ENCODE data around the gene CES2.
"Not testable (repeated sequence)": the region's sequence is repeated elsewhere in the genome, so short reads cannot be mapped to it uniquely, and the experiment has no call there.

The CES2 gene

DNA sequence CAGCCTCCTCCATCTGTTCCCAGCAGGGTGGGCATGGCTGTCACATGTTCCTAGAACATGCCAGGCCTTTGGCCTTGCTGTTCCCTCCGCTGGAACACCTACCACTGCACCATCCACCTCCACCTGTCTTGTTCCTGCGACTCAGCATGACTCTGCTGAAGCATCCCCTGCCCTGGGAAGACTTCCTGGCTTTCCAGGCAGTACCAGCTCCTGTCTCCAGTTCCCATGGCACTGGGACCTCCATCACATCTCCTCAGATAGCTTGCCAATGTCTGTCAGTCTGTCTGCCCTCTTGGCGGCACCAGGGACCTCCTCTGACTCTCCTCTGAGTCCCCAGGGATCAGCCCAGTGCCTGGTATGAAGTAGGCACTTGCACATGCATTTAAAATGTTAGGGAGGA is 39.3 kb upstream of the CES2 start:
- no peak overlapping the region for H3K4me2 ChIP-seq (ENCODE audit: low read length)
- no peak overlapping the region for H3K4me3 ChIP-seq (ENCODE audit: low read length)
- H3K79me2 ChIP-seq (ENCODE audit: low read length): no peaks in the 10 kb centered on the region
- no peaks in the 10 kb centered on the region for H4K20me1 ChIP-seq (ENCODE audit: insufficient read depth, low read length)
- TF ChIP-seq EZH2phosphoT487 (IDR thresholded peaks at IDR 0.05; ENCODE audit: low read depth): no peak
- TF ChIP-seq, protein P1, sequence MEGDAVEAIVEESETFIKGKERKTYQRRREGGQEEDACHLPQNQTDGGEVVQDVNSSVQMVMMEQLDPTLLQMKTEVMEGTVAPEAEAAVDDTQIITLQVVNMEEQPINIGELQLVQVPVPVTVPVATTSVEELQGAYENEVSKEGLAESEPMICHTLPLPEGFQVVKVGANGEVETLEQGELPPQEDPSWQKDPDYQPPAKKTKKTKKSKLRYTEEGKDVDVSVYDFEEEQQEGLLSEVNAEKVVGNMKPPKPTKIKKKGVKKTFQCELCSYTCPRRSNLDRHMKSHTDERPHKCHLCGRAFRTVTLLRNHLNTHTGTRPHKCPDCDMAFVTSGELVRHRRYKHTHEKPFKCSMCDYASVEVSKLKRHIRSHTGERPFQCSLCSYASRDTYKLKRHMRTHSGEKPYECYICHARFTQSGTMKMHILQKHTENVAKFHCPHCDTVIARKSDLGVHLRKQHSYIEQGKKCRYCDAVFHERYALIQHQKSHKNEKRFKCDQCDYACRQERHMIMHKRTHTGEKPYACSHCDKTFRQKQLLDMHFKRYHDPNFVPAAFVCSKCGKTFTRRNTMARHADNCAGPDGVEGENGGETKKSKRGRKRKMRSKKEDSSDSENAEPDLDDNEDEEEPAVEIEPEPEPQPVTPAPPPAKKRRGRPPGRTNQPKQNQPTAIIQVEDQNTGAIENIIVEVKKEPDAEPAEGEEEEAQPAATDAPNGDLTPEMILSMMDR (IDR thresholded peaks at IDR 0.05; ENCODE audit: low read depth, low read length): no peak
- H3K27me3 ChIP-seq (ENCODE audit: low read depth, low read length): no peaks in the 10 kb centered on the region
- no peaks in the 10 kb centered on the region for H3K36me3 ChIP-seq (replicated peaks; ENCODE audit: low read depth, low read length)
- H3K27ac ChIP-seq (ENCODE audit: low read length): no peak overlapping the region
- no peak overlapping the region for H2AFZ ChIP-seq (ENCODE audit: low read depth, low read length)
- H3K9me3 ChIP-seq (ENCODE audit: insufficient read depth, low read length): no peaks in the 10 kb centered on the region
- H3K9ac ChIP-seq (ENCODE audit: low read length): no peak overlapping the region
- H3K4me1 ChIP-seq (ENCODE audit: low read length): no peaks in the 10 kb centered on the region

DNA sequence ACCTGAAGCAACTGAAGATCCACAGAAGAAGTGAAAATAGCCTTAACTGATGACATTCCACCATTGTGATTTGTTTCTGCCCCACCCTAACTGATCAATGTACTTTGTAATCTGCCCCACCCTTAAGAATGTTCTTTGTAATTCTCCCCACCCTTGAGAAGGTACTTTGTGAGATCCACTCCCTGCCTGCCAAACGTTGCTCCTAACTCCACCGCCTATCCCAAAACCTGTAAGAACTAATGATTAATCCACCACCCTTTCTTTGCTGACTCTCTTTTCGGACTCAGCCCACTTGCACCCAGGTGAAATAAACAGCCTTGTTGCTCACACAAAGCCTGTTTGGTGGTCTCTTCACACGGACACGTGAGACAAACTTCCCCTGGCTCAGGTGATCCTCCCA is 38.6 kb upstream of the CES2 start:
- not testable (repeated sequence) for H2AFZ ChIP-seq (ENCODE audit: low read depth, low read length); H3K9me3 ChIP-seq (ENCODE audit: insufficient read depth, low read length); H3K27me3 ChIP-seq (ENCODE audit: low read depth, low read length); H3K4me3 ChIP-seq (ENCODE audit: low read length); H3K36me3 ChIP-seq (replicated peaks; ENCODE audit: low read depth, low read length); H3K4me2 ChIP-seq (ENCODE audit: low read length); H3K79me2 ChIP-seq (ENCODE audit: low read length); H4K20me1 ChIP-seq (ENCODE audit: insufficient read depth, low read length); H3K27ac ChIP-seq (ENCODE audit: low read length); H3K9ac ChIP-seq (ENCODE audit: low read length); H3K4me1 ChIP-seq (ENCODE audit: low read length)

GRCh38 chr16:66898207-66898606 is 37.1 kb upstream of the CES2 start:
- no peak overlapping the region for H3K27ac ChIP-seq (ENCODE audit: low read length)
- H3K4me3 ChIP-seq (ENCODE audit: low read length): no peak overlapping the region
- no peaks in the 10 kb centered on the region for H3K79me2 ChIP-seq (ENCODE audit: low read length)
- no peaks in the 10 kb centered on the region for H3K36me3 ChIP-seq (replicated peaks; ENCODE audit: low read depth, low read length)
- H3K4me2 ChIP-seq (ENCODE audit: low read length): no peak overlapping the region
- H3K27me3 ChIP-seq (ENCODE audit: low read depth, low read length): no peaks in the 10 kb centered on the region
- H3K9ac ChIP-seq (ENCODE audit: low read length): no peak overlapping the region
- TF ChIP-seq EZH2phosphoT487 (IDR thresholded peaks at IDR 0.05; ENCODE audit: low read depth): no peak
- TF ChIP-seq, protein P1 (IDR thresholded peaks at IDR 0.05; ENCODE audit: low read depth, low read length): no peak
- no peak overlapping the region for H2AFZ ChIP-seq (ENCODE audit: low read depth, low read length)
- no peaks in the 10 kb centered on the region for H3K9me3 ChIP-seq (ENCODE audit: insufficient read depth, low read length)
- no peaks in the 10 kb centered on the region for H4K20me1 ChIP-seq (ENCODE audit: insufficient read depth, low read length)
- H3K4me1 ChIP-seq (ENCODE audit: low read length): no peaks in the 10 kb centered on the region

GRCh38 chr16:66898933-66899309 is 36.4 kb upstream of the CES2 start:
- no peak for TF ChIP-seq EZH2phosphoT487 (IDR thresholded peaks at IDR 0.05; ENCODE audit: low read depth)
- TF ChIP-seq, protein P1 (IDR thresholded peaks at IDR 0.05; ENCODE audit: low read depth, low read length): no peak
- Histone ChIP-seq H3K4me2 (ENCODE audit: low read length) (no peak overlapping the region), H3K9ac (ENCODE audit: low read length) (no peak overlapping the region), H3K27ac (ENCODE audit: low read length) (no peak overlapping the region), H3K27me3 (ENCODE audit: low read depth, low read length) (no peaks in the 10 kb centered on the region), H2AFZ (ENCODE audit: low read depth, low read length) (no peak overlapping the region), H4K20me1 (ENCODE audit: insufficient read depth, low read length) (no peaks in the 10 kb centered on the region), H3K4me1 (ENCODE audit: low read length) (no peaks in the 10 kb centered on the region), H3K9me3 (ENCODE audit: insufficient read depth, low read length) (no peaks in the 10 kb centered on the region), H3K4me3 (ENCODE audit: low read length) (no peak overlapping the region), H3K36me3 (replicated peaks; ENCODE audit: low read depth, low read length) (no peaks in the 10 kb centered on the region), H3K79me2 (ENCODE audit: low read length) (no peaks in the 10 kb centered on the region)
